ENCODE results near the gene AATK. TPM values are rescaled to one million over a fixed set of nuclear protein-coding genes. Genes with fewer than 3 reads are reported as not detected.

AATK gene
- total RNA-seq, 1 experiment from 2014 or later, result 1.1 TPM

GRCh38 chr17:81153340-81153803 is 12.6 kb downstream of the AATK start:
- H3K4me2 ChIP-seq (ENCODE audit: low read length), result no peak overlapping the region
- CTCF ChIA-PET, result no interaction called here
- no peak for DNase-seq

GRCh38 chr17:81152288-81152828 is 13.7 kb downstream of the AATK start:
- no peak overlapping the region for H3K27ac ChIP-seq (ENCODE audit: low read length)
- no peaks in the 10 kb centered on the region for H3K27me3 ChIP-seq (ENCODE audit: low read length)
- no TSS peak for BruUV-seq (replicated peaks)
- H3K9ac ChIP-seq (ENCODE audit: low read length), result no peak overlapping the region
- intact Hi-C loops (cut with micrococcal nuclease), result no loop called here
- TF ChIP-seq EZH2phosphoT487 (IDR thresholded peaks at IDR 0.05; ENCODE audit: borderline replicate concordance, low read length) (no peak), EZH2 (IDR thresholded peaks at IDR 0.05; ENCODE audit: low read length, unreplicated experiment) (no peak)
- TF ChIP-seq, protein P1, sequence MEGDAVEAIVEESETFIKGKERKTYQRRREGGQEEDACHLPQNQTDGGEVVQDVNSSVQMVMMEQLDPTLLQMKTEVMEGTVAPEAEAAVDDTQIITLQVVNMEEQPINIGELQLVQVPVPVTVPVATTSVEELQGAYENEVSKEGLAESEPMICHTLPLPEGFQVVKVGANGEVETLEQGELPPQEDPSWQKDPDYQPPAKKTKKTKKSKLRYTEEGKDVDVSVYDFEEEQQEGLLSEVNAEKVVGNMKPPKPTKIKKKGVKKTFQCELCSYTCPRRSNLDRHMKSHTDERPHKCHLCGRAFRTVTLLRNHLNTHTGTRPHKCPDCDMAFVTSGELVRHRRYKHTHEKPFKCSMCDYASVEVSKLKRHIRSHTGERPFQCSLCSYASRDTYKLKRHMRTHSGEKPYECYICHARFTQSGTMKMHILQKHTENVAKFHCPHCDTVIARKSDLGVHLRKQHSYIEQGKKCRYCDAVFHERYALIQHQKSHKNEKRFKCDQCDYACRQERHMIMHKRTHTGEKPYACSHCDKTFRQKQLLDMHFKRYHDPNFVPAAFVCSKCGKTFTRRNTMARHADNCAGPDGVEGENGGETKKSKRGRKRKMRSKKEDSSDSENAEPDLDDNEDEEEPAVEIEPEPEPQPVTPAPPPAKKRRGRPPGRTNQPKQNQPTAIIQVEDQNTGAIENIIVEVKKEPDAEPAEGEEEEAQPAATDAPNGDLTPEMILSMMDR (conservative IDR thresholded peaks at IDR 0.05; ENCODE audit: low read depth, low read length), result no peak
- H2AFZ ChIP-seq (ENCODE audit: low read length), result no peak overlapping the region
- ChIA-PET CTCF (no interaction called here), POLR2A (ENCODE audit: unreplicated experiment) (no interaction called here)
- H3K79me2 ChIP-seq (ENCODE audit: low read length), result no peaks in the 10 kb centered on the region
- no peaks in the 10 kb centered on the region for H3K4me1 ChIP-seq (ENCODE audit: insufficient read depth, low read length)
- ATAC-seq, result no peak
- H3K36me3 ChIP-seq (ENCODE audit: low read depth, low read length), result no peaks in the 10 kb centered on the region
- no peak overlapping the region for H3K4me3 ChIP-seq (ENCODE audit: low read length)
- DNase-seq, result no peak
- H3K9me2 ChIP-seq (replicated peaks; ENCODE audit: low read length), result no peaks in the 10 kb centered on the region
- no peak overlapping the region for H3K4me2 ChIP-seq (ENCODE audit: low read length)
- no peaks in the 10 kb centered on the region for H4K20me1 ChIP-seq (ENCODE audit: low read length)
- H3K9me3 ChIP-seq (ENCODE audit: low read length), result no peaks in the 10 kb centered on the region
- no peaks in the 10 kb centered on the region for H3F3A ChIP-seq (ENCODE audit: low read length, unreplicated experiment)

More at GRCh38 chr17:81153340-81153803, 12.6 kb downstream of the AATK start:
- no peak for TF ChIP-seq EZH2phosphoT487 (IDR thresholded peaks at IDR 0.05; ENCODE audit: borderline replicate concordance, low read length)
- TF ChIP-seq, protein P1 (conservative IDR thresholded peaks at IDR 0.05; ENCODE audit: low read depth, low read length), result no peak
- TF ChIP-seq EZH2 (IDR thresholded peaks at IDR 0.05; ENCODE audit: low read length, unreplicated experiment), result no peak
- no peaks in the 10 kb centered on the region for H3K36me3 ChIP-seq (ENCODE audit: low read depth, low read length)
- no peak overlapping the region for H3K9ac ChIP-seq (ENCODE audit: low read length)
- BruUV-seq (replicated peaks), result no TSS peak
- ATAC-seq, result no peak
- H3K4me1 ChIP-seq (ENCODE audit: insufficient read depth, low read length), result no peaks in the 10 kb centered on the region
- no peaks in the 10 kb centered on the region for H3K79me2 ChIP-seq (ENCODE audit: low read length)
- no peaks in the 10 kb centered on the region for H3F3A ChIP-seq (ENCODE audit: low read length, unreplicated experiment)
- no peak overlapping the region for H2AFZ ChIP-seq (ENCODE audit: low read length)
- H3K27me3 ChIP-seq (ENCODE audit: low read length), result no peaks in the 10 kb centered on the region
- no peak overlapping the region for H3K4me3 ChIP-seq (ENCODE audit: low read length)
- H3K27ac ChIP-seq (ENCODE audit: low read length), result no peak overlapping the region
- no peaks in the 10 kb centered on the region for H3K9me2 ChIP-seq (replicated peaks; ENCODE audit: low read length)
- H3K9me3 ChIP-seq (ENCODE audit: low read length), result no peaks in the 10 kb centered on the region
- POLR2A ChIA-PET (ENCODE audit: unreplicated experiment), result no interaction called here
- intact Hi-C loops (cut with micrococcal nuclease), result no loop called here
- H4K20me1 ChIP-seq (ENCODE audit: low read length), result no peaks in the 10 kb centered on the region

DNA sequence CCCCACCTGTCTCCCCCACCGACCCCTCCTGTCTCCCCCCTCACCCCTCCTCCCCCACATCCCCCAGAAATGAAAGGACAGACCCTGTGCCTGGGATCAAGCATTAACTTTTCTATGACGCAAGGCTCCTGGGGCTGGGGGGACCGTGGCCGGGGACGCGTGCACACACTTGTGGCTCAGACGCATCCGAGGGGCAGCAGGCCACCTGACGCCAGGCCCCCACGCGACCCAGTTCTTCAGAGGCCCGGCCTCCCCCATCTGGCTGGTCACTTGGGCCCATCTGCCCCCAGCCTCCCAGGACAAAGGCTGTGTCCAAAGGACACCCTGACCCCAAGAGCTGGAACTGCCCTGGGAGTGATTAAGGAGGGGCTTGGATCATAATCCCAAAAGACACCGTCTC is 14.7 kb downstream of the AATK start:
- H3K27ac ChIP-seq (ENCODE audit: low read length), result no peak overlapping the region
- no peaks in the 10 kb centered on the region for H3K79me2 ChIP-seq (ENCODE audit: low read length)
- CTCF ChIA-PET, result no interaction called here
- DNase-seq (no peak), ATAC-seq (no peak)
- H3K27me3 ChIP-seq (ENCODE audit: low read length), result no peaks in the 10 kb centered on the region
- BruUV-seq (replicated peaks), result no TSS peak
- no peaks in the 10 kb centered on the region for H3K9me3 ChIP-seq (ENCODE audit: low read length)
- no peak for TF ChIP-seq EZH2phosphoT487 (IDR thresholded peaks at IDR 0.05; ENCODE audit: borderline replicate concordance, low read length)
- no peak for TF ChIP-seq EZH2 (IDR thresholded peaks at IDR 0.05; ENCODE audit: low read length, unreplicated experiment)
- TF ChIP-seq, protein P1 (conservative IDR thresholded peaks at IDR 0.05; ENCODE audit: low read depth, low read length), result no peak
- H3K9ac ChIP-seq (ENCODE audit: low read length), result no peak overlapping the region
- POLR2A ChIA-PET (ENCODE audit: unreplicated experiment), result no interaction called here
- H4K20me1 ChIP-seq (ENCODE audit: low read length), result no peaks in the 10 kb centered on the region
- intact Hi-C loops (cut with micrococcal nuclease), result no loop called here
- no peak overlapping the region for H3K4me3 ChIP-seq (ENCODE audit: low read length)
- H3K9me2 ChIP-seq (replicated peaks; ENCODE audit: low read length), result no peaks in the 10 kb centered on the region
- no peaks in the 10 kb centered on the region for H3K36me3 ChIP-seq (ENCODE audit: low read depth, low read length)
- H2AFZ ChIP-seq (ENCODE audit: low read length), result no peak overlapping the region
- no peak overlapping the region for H3K4me2 ChIP-seq (ENCODE audit: low read length)
- H3F3A ChIP-seq (ENCODE audit: low read length, unreplicated experiment), result no peaks in the 10 kb centered on the region
- no peaks in the 10 kb centered on the region for H3K4me1 ChIP-seq (ENCODE audit: insufficient read depth, low read length)
